ENCODE results near the gene SELENOK.
A peak's percentile ranks its signal among the peaks of the same experiment; 100 is the strongest.

The SELENOK gene

GRCh38 chr3:53884623-53885022, 7.0 kb downstream of the SELENOK start:
- FAIRE-seq (no peak), DNase-seq (ENCODE audit: low spot score) (no peak)

DNA sequence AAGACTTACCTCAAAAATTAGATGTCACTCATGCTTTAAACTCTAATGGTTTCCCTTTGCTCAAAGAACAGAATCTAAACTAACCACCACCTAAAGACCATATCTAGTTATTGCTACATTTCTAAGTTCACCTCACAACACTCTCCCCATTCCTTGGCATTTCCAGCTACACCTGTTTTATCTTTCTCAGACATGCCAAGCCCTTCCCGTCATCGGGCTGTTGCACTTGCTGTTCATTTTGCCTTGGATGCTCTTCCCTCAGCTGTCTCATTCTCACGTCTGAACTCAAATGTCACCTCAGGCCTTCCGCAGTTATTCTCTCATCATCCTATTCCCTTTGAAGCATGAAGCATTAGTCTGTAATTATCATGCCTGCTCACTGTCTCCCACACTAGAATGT, 8.7 kb downstream of the SELENOK start:
- DNase-seq (ENCODE audit: low spot score): no peak
- FAIRE-seq: no peak

- FAIRE-seq (no peak), DNase-seq (ENCODE audit: low spot score) (peak; percentile 63)
Measured at GRCh38 chr3:53881691-53882593, 9.7 kb downstream of the SELENOK start, which contains the start of gene ACTR8. Gene ACTR8, minus strand, starts transcription at chr3:53882152. Its CDS starts 51 bp downstream, at chr3:53882101.

- FAIRE-seq (no peak), DNase-seq (ENCODE audit: low spot score) (no peak)
Measured at GRCh38 chr3:53880396-53881345, 11.0 kb downstream of the SELENOK start.

DNA sequence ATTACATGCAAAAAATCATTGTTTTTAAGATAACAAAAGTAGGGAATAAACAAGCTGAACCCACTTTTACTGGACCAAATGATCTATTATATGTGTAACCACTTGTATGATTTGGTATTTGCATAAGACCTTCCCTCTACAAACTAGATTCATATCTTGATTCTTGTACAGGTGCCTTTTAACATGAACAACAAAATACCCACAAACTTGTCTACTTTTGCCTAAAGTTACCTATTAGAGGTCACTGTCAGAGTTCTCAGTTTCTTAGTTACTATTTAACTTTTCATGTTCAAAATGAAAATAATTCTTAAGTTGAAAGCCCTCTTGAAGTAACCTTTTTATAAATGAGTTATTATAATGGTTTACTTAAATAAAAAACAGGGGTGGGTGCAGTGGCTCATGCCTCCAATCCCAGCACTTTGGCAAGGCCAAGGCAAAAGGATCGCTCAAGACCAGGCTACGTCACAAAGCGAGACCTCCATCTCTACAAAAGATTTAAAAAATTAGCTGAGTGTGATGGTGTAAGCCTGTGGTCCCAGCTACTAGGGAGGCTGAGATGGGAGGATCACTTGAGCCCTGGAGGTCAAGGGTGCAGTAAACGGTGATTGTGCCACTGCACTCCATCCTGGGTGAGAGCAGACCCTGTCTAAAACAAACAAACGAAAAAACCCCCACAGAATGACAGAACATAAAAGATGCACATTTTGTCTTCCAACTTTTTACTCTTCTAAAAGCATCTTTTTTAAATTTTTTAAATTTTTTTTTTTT, 25.7 kb downstream of the SELENOK start:
- no peak for FAIRE-seq

GRCh38 chr3:53863145-53863544, 28.5 kb downstream of the SELENOK start:
- DNase-seq (ENCODE audit: low spot score): no peak
- no peak for FAIRE-seq

More for the DNA sequence above, 25.7 kb downstream of the SELENOK start:
- DNase-seq (ENCODE audit: low spot score): no peak

GRCh38 chr3:53862241-53862640, 29.4 kb downstream of the SELENOK start:
- DNase-seq (ENCODE audit: low spot score) (no peak), FAIRE-seq (no peak)

- FAIRE-seq (no peak), DNase-seq (ENCODE audit: low spot score) (no peak)
Measured at GRCh38 chr3:53860196-53860595, 31.5 kb downstream of the SELENOK start.

DNA sequence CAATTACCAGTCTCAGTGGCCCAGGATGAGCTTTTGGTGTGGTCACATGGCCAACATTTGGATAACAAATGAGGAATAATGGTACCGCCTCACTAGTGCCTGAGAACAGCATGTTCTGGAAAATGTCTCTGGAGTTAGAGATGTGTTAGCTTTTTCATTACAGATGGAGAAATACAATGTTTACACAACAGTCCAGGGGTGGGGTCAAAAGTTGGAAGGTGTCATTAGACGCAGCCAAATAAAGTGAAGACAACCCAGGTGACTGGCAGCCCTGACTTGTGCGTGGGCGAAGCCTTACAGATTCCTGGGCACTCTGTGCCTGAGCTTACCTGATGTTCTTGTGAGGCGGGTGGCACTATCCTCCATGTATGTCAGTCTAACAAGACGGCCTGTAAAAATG, 32.5 kb downstream of the SELENOK start:
- no peak for FAIRE-seq
- no peak for DNase-seq (ENCODE audit: low spot score)

DNA sequence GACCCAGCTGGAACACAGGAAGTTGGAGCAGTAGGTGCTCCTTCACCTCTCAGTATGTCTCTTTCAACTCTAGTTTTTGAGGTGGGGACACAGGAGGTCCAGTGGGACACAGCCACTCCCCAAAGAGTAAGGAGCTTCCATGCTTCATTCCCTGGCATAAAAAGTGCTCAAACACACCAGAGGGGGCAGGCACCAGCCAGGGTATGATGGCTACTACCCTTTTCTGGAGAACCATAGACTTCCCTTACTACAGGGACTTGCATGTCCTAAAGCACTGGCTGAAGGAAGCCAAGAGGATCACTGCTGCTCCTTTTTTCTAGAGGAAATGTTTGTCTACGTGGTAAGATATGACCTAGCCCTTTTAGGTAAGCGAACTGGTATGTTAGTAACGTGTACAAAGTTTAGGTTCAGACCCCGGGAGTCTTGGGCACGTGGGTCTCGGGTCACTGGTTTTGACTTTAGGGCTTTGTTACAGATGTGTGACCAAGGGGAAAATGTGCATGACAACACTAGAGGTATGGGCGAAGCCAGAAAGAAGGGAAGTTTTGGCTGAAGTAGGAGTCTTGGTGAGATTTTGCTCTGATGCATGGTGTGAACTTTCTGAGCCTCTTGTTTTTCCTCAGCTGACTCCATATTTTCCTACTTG, 33.4 kb downstream of the SELENOK start:
- no peak for FAIRE-seq
- DNase-seq (ENCODE audit: low spot score): no peak

GRCh38 chr3:53856964-53857363, 34.7 kb downstream of the SELENOK start:
- FAIRE-seq (no peak), DNase-seq (ENCODE audit: low spot score) (no peak)

DNA sequence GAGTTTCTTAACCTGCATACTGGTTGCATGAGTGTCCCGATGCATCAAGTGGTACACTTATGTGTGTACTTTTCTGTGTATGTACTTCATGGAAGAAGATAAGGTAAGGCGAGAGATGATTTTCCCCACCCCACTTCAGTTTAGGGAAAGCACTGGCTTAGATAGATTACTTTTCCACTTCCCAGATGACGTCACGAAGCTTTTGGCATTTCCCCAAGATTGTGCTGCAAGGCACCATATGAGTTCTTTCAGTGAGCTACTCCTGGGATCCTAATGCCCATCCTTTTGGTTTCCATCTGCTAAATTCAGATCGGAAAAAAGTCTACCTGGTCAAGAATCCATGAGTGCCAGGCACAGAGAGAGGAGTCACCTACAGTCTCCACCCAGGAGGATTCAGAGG, 40.8 kb downstream of the SELENOK start:
- FAIRE-seq: no peak
- no peak for DNase-seq (ENCODE audit: low spot score)

GRCh38 chr3:53849916-53850315, 41.7 kb downstream of the SELENOK start:
- DNase-seq (ENCODE audit: low spot score) (no peak), FAIRE-seq (no peak)

GRCh38 chr3:53846851-53847155, 44.9 kb downstream of the SELENOK start:
- FAIRE-seq (no peak), DNase-seq (ENCODE audit: low spot score) (no peak)

GRCh38 chr3:53846134-53846850, 45.4 kb downstream of the SELENOK start, which contains the start of the genes CHDH and IL17RB:
Gene CHDH, minus strand, starts transcription at chr3:53846419. Its CDS starts 22,411 bp downstream, at chr3:53824008.
Gene IL17RB, plus strand, starts transcription at chr3:53846568. Its CDS starts 21 bp downstream, at chr3:53846589.
- no peak for FAIRE-seq
- DNase-seq (ENCODE audit: low spot score): no peak

DNA sequence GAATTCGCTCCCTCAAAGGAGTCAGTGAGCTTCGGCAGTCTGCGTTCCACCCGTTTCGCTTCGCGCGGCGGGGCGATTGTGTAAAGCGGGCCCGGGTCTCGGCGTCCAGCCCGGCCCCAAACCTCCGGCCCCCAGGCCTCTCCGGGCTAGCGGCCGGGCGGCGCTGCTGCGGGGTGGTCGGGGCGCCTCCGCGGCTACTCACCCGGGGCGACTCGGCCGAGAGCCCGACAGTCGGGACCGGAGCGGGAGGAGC, 45.9 kb downstream of the SELENOK start:
- DNase-seq (ENCODE audit: low spot score) (no peak), FAIRE-seq (no peak)

GRCh38 chr3:53845103-53845880, 46.4 kb downstream of the SELENOK start:
- FAIRE-seq (no peak), DNase-seq (ENCODE audit: low spot score) (no peak)

GRCh38 chr3:53844262-53845102, 47.2 kb downstream of the SELENOK start:
- FAIRE-seq: no peak
- DNase-seq (ENCODE audit: low spot score): no peak
